Activated naive CD4-positive, alpha-beta T cell treated with anti-CD3 and anti-CD28 coated beads, Interleukin-2, amount 50 U/mL, for 24 hours (primary cell): ENCODE results near the gene NPPB.
A peak's percentile ranks its signal among the peaks of the same experiment; 100 is the strongest.

Experiments used
- H3K27ac Mint-ChIP-seq: one replicate; pipeline ENCODE4 v1.8.0; 2021; ENCODE audit warnings: mild to moderate bottlenecking, mixed read lengths
- H3K27me3 Mint-ChIP-seq: one replicate; pipeline ENCODE4 v1.8.0; 2021; ENCODE audit warnings: mixed read lengths
- H3K36me3 Mint-ChIP-seq: one replicate; pipeline ENCODE4 v1.8.0; 2021; ENCODE audit warnings: mixed read lengths
- H3K4me1 Mint-ChIP-seq: one replicate; pipeline ENCODE4 v1.8.0; 2021; ENCODE audit warnings: mixed read lengths
- H3K4me3 Mint-ChIP-seq: one replicate; pipeline ENCODE4 v1.8.0; 2021; ENCODE audit warnings: mild to moderate bottlenecking, mixed read lengths
- H3K9me3 Mint-ChIP-seq: one replicate; pipeline ENCODE4 v1.8.0; 2021; ENCODE audit warnings: mixed read lengths

Gene NPPB

GRCh38 chr1:11887666-11888007 lies 28.9 kb upstream of the NPPB start:
- H3K36me3 Mint-ChIP-seq: no peaks in the 10 kb centered on the region
- H3K27ac Mint-ChIP-seq: no peak overlapping the region
- no peak overlapping the region for H3K4me3 Mint-ChIP-seq
- H3K9me3 Mint-ChIP-seq: no peaks in the 10 kb centered on the region
- H3K4me1 Mint-ChIP-seq: no peaks in the 10 kb centered on the region
- peaks cover 4% of the 10 kb centered on the region for H3K27me3 Mint-ChIP-seq

- Mint-ChIP-seq H3K9me3 (no peaks in the 10 kb centered on the region), H3K27me3 (no peaks in the 10 kb centered on the region), H3K4me3 (no peak overlapping the region), H3K36me3 (no peaks in the 10 kb centered on the region), H3K4me1 (no peaks in the 10 kb centered on the region), H3K27ac (no peak overlapping the region)
Observed at GRCh38 chr1:11886986-11887665, 28.4 kb upstream of the NPPB start.

- Mint-ChIP-seq H3K27ac (no peak overlapping the region), H3K4me3 (no peak overlapping the region), H3K36me3 (no peaks in the 10 kb centered on the region), H3K4me1 (no peaks in the 10 kb centered on the region), H3K9me3 (no peaks in the 10 kb centered on the region), H3K27me3 (peaks cover 3% of the 10 kb centered on the region)
Observed at GRCh38 chr1:11885916-11886315, 27.2 kb upstream of the NPPB start.

- Mint-ChIP-seq H3K27ac (no peak overlapping the region), H3K9me3 (no peaks in the 10 kb centered on the region), H3K36me3 (no peaks in the 10 kb centered on the region), H3K4me1 (no peaks in the 10 kb centered on the region), H3K27me3 (peaks cover 3% of the 10 kb centered on the region), H3K4me3 (no peak overlapping the region)
Observed at GRCh38 chr1:11882814-11883538, 24.2 kb upstream of the NPPB start.

- H3K27me3 Mint-ChIP-seq: peaks cover 6% of the 10 kb centered on the region
- no peak overlapping the region for H3K4me3 Mint-ChIP-seq
- H3K4me1 Mint-ChIP-seq: no peaks in the 10 kb centered on the region
- no peaks in the 10 kb centered on the region for H3K9me3 Mint-ChIP-seq
- H3K36me3 Mint-ChIP-seq: no peaks in the 10 kb centered on the region
- peak overlapping the region; percentile 59 for H3K27ac Mint-ChIP-seq
Observed at GRCh38 chr1:11881749-11882441, 23.1 kb upstream of the NPPB start.

GRCh38 chr1:11880911-11881748 lies 22.4 kb upstream of the NPPB start:
- H3K4me3 Mint-ChIP-seq: no peak overlapping the region
- no peaks in the 10 kb centered on the region for H3K36me3 Mint-ChIP-seq
- no peak overlapping the region for H3K27ac Mint-ChIP-seq
- no peaks in the 10 kb centered on the region for H3K9me3 Mint-ChIP-seq
- H3K27me3 Mint-ChIP-seq: peaks cover 9% of the 10 kb centered on the region
- H3K4me1 Mint-ChIP-seq: no peaks in the 10 kb centered on the region

- H3K27me3 Mint-ChIP-seq: peaks cover 9% of the 10 kb centered on the region
- no peak overlapping the region for H3K4me3 Mint-ChIP-seq
- H3K4me1 Mint-ChIP-seq: no peaks in the 10 kb centered on the region
- H3K36me3 Mint-ChIP-seq: no peaks in the 10 kb centered on the region
- H3K27ac Mint-ChIP-seq: no peak overlapping the region
- H3K9me3 Mint-ChIP-seq: no peaks in the 10 kb centered on the region
Observed at GRCh38 chr1:11880181-11880575, 21.4 kb upstream of the NPPB start.

- no peaks in the 10 kb centered on the region for H3K4me1 Mint-ChIP-seq
- no peaks in the 10 kb centered on the region for H3K36me3 Mint-ChIP-seq
- H3K9me3 Mint-ChIP-seq: no peaks in the 10 kb centered on the region
- H3K27ac Mint-ChIP-seq: no peak overlapping the region
- no peak overlapping the region for H3K4me3 Mint-ChIP-seq
- H3K27me3 Mint-ChIP-seq: peaks cover 9% of the 10 kb centered on the region
Observed at GRCh38 chr1:11879311-11880180, 20.8 kb upstream of the NPPB start.

GRCh38 chr1:11878891-11879190 lies 20.1 kb upstream of the NPPB start:
- no peaks in the 10 kb centered on the region for H3K36me3 Mint-ChIP-seq
- H3K9me3 Mint-ChIP-seq: no peaks in the 10 kb centered on the region
- no peaks in the 10 kb centered on the region for H3K4me1 Mint-ChIP-seq
- H3K27me3 Mint-ChIP-seq: peaks cover 9% of the 10 kb centered on the region
- no peak overlapping the region for H3K27ac Mint-ChIP-seq
- no peak overlapping the region for H3K4me3 Mint-ChIP-seq

GRCh38 chr1:11878081-11878890 lies 19.5 kb upstream of the NPPB start:
- peaks cover 9% of the 10 kb centered on the region for H3K27me3 Mint-ChIP-seq
- no peaks in the 10 kb centered on the region for H3K4me1 Mint-ChIP-seq
- no peak overlapping the region for H3K27ac Mint-ChIP-seq
- H3K4me3 Mint-ChIP-seq: no peak overlapping the region
- H3K36me3 Mint-ChIP-seq: no peaks in the 10 kb centered on the region
- H3K9me3 Mint-ChIP-seq: no peaks in the 10 kb centered on the region

GRCh38 chr1:11877074-11877473 lies 18.3 kb upstream of the NPPB start:
- no peaks in the 10 kb centered on the region for H3K4me1 Mint-ChIP-seq
- peaks cover 9% of the 10 kb centered on the region for H3K27me3 Mint-ChIP-seq
- no peaks in the 10 kb centered on the region for H3K36me3 Mint-ChIP-seq
- H3K27ac Mint-ChIP-seq: no peak overlapping the region
- no peak overlapping the region for H3K4me3 Mint-ChIP-seq
- H3K9me3 Mint-ChIP-seq: no peaks in the 10 kb centered on the region

- H3K27me3 Mint-ChIP-seq: peaks cover 9% of the 10 kb centered on the region
- no peak overlapping the region for H3K4me3 Mint-ChIP-seq
- no peaks in the 10 kb centered on the region for H3K9me3 Mint-ChIP-seq
- H3K27ac Mint-ChIP-seq: no peak overlapping the region
- H3K4me1 Mint-ChIP-seq: no peaks in the 10 kb centered on the region
- H3K36me3 Mint-ChIP-seq: no peaks in the 10 kb centered on the region
Observed at GRCh38 chr1:11875094-11875493, 16.3 kb upstream of the NPPB start.

GRCh38 chr1:11874624-11875023 lies 15.9 kb upstream of the NPPB start:
- H3K27me3 Mint-ChIP-seq: peaks cover 9% of the 10 kb centered on the region
- H3K9me3 Mint-ChIP-seq: no peaks in the 10 kb centered on the region
- H3K4me3 Mint-ChIP-seq: no peak overlapping the region

GRCh38 chr1:11874258-11874562 lies 15.5 kb upstream of the NPPB start:
- no peaks in the 10 kb centered on the region for H3K4me1 Mint-ChIP-seq
- H3K9me3 Mint-ChIP-seq: no peaks in the 10 kb centered on the region
- H3K27ac Mint-ChIP-seq: no peak overlapping the region
- H3K27me3 Mint-ChIP-seq: peaks cover 9% of the 10 kb centered on the region
- H3K4me3 Mint-ChIP-seq: no peak overlapping the region
- no peaks in the 10 kb centered on the region for H3K36me3 Mint-ChIP-seq

More at GRCh38 chr1:11874624-11875023, 15.9 kb upstream of the NPPB start:
- Mint-ChIP-seq H3K27ac (no peak overlapping the region), H3K36me3 (no peaks in the 10 kb centered on the region), H3K4me1 (no peaks in the 10 kb centered on the region)
